NB4 (cell line): ENCODE data around the gene PHPT1.

ENCODE experiments used
- POLR2A ChIP-seq: IDR thresholded peaks from 2 replicates; pipeline ENCODE4 v1.6.1; 2011; ENCODE audit warnings: mild to moderate bottlenecking; ENCODE audit not compliant: insufficient read length; ENCODE audit errors: extremely low read depth
- TF ChIP-seq, protein P1 (sequence below): IDR thresholded peaks from one replicate; pipeline ENCODE4 v1.5.1; 2012; ENCODE audit warnings: low read depth, low read length
- TF ChIP-seq, protein P2 (sequence below): IDR thresholded peaks from 2 replicates; pipeline ENCODE4 v1.6.1; 2011; ENCODE audit warnings: low read depth, low read length

DNA sequence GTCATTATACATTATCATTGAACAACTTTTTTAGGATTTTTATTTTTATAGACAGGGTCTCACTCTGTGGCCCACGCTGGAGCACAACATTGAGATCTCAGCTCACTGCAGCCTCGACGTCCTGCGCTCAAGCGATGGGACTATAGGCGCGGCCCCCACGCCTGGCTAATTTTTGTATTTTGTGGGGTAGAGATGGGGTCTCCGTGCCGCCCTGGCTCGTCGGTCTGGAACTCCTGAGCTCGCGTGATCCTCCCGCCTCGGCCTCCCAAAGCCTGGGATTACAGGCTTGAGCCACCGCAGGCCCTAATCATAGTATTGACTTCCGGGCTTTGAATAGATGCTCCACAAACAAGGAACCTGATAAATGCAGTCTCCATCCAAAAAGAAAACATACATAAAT is 18.3 kb downstream of the PHPT1 start:
- TF ChIP-seq, protein P1, sequence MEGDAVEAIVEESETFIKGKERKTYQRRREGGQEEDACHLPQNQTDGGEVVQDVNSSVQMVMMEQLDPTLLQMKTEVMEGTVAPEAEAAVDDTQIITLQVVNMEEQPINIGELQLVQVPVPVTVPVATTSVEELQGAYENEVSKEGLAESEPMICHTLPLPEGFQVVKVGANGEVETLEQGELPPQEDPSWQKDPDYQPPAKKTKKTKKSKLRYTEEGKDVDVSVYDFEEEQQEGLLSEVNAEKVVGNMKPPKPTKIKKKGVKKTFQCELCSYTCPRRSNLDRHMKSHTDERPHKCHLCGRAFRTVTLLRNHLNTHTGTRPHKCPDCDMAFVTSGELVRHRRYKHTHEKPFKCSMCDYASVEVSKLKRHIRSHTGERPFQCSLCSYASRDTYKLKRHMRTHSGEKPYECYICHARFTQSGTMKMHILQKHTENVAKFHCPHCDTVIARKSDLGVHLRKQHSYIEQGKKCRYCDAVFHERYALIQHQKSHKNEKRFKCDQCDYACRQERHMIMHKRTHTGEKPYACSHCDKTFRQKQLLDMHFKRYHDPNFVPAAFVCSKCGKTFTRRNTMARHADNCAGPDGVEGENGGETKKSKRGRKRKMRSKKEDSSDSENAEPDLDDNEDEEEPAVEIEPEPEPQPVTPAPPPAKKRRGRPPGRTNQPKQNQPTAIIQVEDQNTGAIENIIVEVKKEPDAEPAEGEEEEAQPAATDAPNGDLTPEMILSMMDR, result no peak
- no peak for TF ChIP-seq POLR2A
- TF ChIP-seq, protein P2, sequence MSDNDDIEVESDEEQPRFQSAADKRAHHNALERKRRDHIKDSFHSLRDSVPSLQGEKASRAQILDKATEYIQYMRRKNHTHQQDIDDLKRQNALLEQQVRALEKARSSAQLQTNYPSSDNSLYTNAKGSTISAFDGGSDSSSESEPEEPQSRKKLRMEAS, result no peak
